HG03558 (cell line): ENCODE data around the gene CES3.

Experiments
- ATAC-seq: cut with Tn5 transposase; IDR thresholded peaks from one replicate; pipeline ENCODE4 v1.9.1; 2021; ENCODE audit warnings: moderate number of reproducible peaks; ENCODE audit not compliant: unreplicated experiment; ENCODE audit errors: extremely low read depth

Gene CES3

GRCh38 chr16:67022531-67023214 lies 61.6 kb downstream of the CES3 start:
- ATAC-seq, result no peak

DNA sequence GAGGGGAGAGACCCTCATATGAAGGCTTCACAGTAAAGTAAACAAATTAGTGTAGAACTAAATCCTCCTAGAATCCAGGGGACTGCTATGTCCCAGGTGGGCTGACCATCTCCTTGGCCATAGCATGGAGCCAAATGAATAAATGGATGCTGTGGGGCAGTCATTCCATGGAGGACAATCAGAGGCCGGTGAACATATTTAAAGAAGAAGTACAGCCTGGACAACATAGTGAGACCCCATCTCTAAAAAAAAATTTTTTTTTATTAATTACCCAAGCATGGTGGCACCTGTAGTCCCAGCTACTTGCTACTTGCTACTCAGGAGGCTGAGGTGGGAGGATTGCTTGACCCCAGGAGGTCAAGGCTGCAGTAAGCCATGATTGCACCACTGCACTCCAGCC lies 62.6 kb downstream of the CES3 start:
- ATAC-seq, result no peak
